AG10803 (cell line): ENCODE results near the gene CTCFL.

Experiments
- DNase-seq: peaks from one replicate; pipeline ENCODE4 v3.0.0; 2010; ENCODE audit warnings: low read depth
- H3K4me3 ChIP-seq: 2 replicates; pipeline ENCODE4 v1.5.1; 2011; ENCODE audit warnings: mild to moderate bottlenecking, low read length, control low read depth
- TF ChIP-seq, protein P1 (sequence below): conservative IDR thresholded peaks from 2 replicates; pipeline ENCODE4 v1.5.1; 2011; ENCODE audit warnings: mild to moderate bottlenecking, low read length, control low read depth, inconsistent platforms

CTCFL gene

GRCh38 chr20:57448764-57449354, 76.1 kb downstream of the CTCFL start:
- DNase-seq: no peak
- TF ChIP-seq, protein P1, sequence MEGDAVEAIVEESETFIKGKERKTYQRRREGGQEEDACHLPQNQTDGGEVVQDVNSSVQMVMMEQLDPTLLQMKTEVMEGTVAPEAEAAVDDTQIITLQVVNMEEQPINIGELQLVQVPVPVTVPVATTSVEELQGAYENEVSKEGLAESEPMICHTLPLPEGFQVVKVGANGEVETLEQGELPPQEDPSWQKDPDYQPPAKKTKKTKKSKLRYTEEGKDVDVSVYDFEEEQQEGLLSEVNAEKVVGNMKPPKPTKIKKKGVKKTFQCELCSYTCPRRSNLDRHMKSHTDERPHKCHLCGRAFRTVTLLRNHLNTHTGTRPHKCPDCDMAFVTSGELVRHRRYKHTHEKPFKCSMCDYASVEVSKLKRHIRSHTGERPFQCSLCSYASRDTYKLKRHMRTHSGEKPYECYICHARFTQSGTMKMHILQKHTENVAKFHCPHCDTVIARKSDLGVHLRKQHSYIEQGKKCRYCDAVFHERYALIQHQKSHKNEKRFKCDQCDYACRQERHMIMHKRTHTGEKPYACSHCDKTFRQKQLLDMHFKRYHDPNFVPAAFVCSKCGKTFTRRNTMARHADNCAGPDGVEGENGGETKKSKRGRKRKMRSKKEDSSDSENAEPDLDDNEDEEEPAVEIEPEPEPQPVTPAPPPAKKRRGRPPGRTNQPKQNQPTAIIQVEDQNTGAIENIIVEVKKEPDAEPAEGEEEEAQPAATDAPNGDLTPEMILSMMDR: no peak

More at GRCh38 chr20:57448764-57449354, 76.1 kb downstream of the CTCFL start:
- no peak overlapping the region for H3K4me3 ChIP-seq
